KMS-11 (cell line): ENCODE data around the gene ATP9B.

Experiments used
- H2AFZ ChIP-seq: fragments of 200-600 bp; sonication (generic); 2 replicates; pipeline ENCODE4 v1.6.1; 2016; ENCODE audit warnings: antibody characterized with exemption, mixed run types, low read depth
- H3K27ac ChIP-seq: fragments of 200-600 bp; sonication (generic); 2 replicates; pipeline ENCODE4 v1.6.1; 2016; ENCODE audit warnings: mild to moderate bottlenecking, mixed run types
- H3K27me3 ChIP-seq: fragments of 200-600 bp; sonication (generic); 2 replicates; pipeline ENCODE4 v1.6.1; 2017; ENCODE audit warnings: mild to moderate bottlenecking, low read depth, mixed run types, moderate library complexity; ENCODE audit not compliant: insufficient read depth
- H3K36me3 ChIP-seq: fragments of 200-600 bp; sonication (generic); 2 replicates; pipeline ENCODE4 v1.6.1; 2017; ENCODE audit warnings: mild to moderate bottlenecking, mixed run types; ENCODE audit not compliant: insufficient read depth
- H3K4me1 ChIP-seq: fragments of 200-600 bp; sonication (generic); 2 replicates; pipeline ENCODE4 v1.6.1; 2016; ENCODE audit warnings: mild to moderate bottlenecking, low read depth, mixed run types; ENCODE audit not compliant: poor library complexity, severe bottlenecking
- H3K4me2 ChIP-seq: fragments of 200-600 bp; sonication (generic); 2 replicates; pipeline ENCODE4 v1.7.0; 2016; ENCODE audit warnings: mild to moderate bottlenecking, mixed run types
- H3K4me3 ChIP-seq: fragments of 200-600 bp; sonication (generic); IDR thresholded peaks from 2 replicates; pipeline ENCODE4 v1.6.1; 2017; ENCODE audit warnings: low read depth, low read length, mixed read lengths; ENCODE audit not compliant: insufficient read depth
- H3K79me2 ChIP-seq: fragments of 200-600 bp; sonication (generic); 2 replicates; pipeline ENCODE4 v1.6.1; 2016; ENCODE audit warnings: low read depth, mixed run types; ENCODE audit not compliant: insufficient read depth
- H3K9ac ChIP-seq: fragments of 200-600 bp; sonication (generic); 2 replicates; pipeline ENCODE4 v1.6.1; 2016; ENCODE audit warnings: mild to moderate bottlenecking, mixed run types
- H4K20me1 ChIP-seq: fragments of 200-600 bp; sonication (generic); 2 replicates; pipeline ENCODE4 v1.6.1; 2016; ENCODE audit warnings: mild to moderate bottlenecking, mixed run types; ENCODE audit not compliant: insufficient read depth
- TF ChIP-seq, protein P1 (sequence below): fragments of 200-600 bp; sonication (generic); conservative IDR thresholded peaks from 2 replicates; pipeline ENCODE4 v1.6.1; 2017; ENCODE audit warnings: low read depth, mild to moderate bottlenecking, antibody characterized with exemption, low read length, moderate library complexity, mixed read lengths

The ATP9B gene

DNA sequence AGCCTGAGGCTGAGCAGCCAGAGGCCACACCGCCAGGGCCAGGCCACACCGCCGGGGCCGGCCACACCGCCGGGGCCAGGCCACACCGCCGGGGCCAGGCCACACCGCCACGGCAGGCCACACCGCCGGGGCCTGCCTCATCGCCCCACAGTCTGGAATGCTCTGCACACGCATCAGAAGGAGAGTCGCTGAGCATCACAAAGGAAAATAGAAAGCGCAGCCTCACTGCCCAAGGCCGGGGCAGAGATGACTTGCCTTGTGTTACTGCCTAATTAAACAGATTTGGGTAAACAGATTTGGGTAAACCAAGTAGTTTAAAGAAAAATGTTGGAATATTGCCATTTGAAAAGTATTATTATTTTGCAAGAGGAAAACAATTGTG, 316.1 kb downstream of the ATP9B start:
- no peak overlapping the region for H3K27ac ChIP-seq
- H3K4me2 ChIP-seq = no peak overlapping the region
- no peak overlapping the region for H3K9ac ChIP-seq
- H3K4me3 ChIP-seq = no peak overlapping the region
- TF ChIP-seq, protein P1, sequence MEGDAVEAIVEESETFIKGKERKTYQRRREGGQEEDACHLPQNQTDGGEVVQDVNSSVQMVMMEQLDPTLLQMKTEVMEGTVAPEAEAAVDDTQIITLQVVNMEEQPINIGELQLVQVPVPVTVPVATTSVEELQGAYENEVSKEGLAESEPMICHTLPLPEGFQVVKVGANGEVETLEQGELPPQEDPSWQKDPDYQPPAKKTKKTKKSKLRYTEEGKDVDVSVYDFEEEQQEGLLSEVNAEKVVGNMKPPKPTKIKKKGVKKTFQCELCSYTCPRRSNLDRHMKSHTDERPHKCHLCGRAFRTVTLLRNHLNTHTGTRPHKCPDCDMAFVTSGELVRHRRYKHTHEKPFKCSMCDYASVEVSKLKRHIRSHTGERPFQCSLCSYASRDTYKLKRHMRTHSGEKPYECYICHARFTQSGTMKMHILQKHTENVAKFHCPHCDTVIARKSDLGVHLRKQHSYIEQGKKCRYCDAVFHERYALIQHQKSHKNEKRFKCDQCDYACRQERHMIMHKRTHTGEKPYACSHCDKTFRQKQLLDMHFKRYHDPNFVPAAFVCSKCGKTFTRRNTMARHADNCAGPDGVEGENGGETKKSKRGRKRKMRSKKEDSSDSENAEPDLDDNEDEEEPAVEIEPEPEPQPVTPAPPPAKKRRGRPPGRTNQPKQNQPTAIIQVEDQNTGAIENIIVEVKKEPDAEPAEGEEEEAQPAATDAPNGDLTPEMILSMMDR = no peak
- H2AFZ ChIP-seq = no peak overlapping the region
- no peaks in the 10 kb centered on the region for H3K79me2 ChIP-seq
- H3K27me3 ChIP-seq = no peaks in the 10 kb centered on the region; the same call in 1 of the 2 replicates
- no peaks in the 10 kb centered on the region for H3K4me1 ChIP-seq
- H4K20me1 ChIP-seq = no peaks in the 10 kb centered on the region
- no peaks in the 10 kb centered on the region for H3K36me3 ChIP-seq

DNA sequence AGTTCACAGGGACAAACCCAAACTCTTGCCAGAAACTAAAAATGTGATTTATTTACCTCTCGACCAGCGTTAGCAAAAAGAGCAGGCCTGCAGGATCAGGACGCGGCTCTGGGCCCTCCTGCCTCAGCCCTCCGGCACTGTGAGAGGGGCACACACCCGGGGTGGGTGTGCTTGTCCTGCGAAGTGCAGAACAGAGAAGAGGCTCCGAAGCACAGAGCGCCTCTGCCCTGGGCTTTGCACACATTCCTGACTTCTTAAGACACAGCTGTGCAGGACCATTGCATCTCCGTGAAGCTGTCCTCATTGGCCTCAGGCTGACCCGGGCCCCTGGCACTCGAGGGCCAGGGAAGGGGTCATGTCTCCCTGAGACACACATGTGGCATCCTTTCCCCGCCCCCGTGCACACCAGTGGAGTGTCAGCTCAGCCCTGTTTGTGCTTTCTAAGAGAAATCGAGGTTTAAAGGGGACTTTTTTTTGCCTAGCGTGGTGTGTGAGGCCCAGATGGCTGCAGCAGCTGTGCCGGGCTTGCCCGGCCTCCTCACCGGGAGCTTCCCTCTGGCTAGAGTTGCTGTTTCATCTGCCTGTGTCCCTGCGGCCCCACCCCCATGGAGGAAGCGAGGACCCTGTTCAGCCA, 316.6 kb downstream of the ATP9B start:
- TF ChIP-seq, protein P1 = no peak
- Histone ChIP-seq H3K4me2 (no peak overlapping the region), H4K20me1 (no peaks in the 10 kb centered on the region), H3K36me3 (no peaks in the 10 kb centered on the region), H3K9ac (no peak overlapping the region), H2AFZ (no peak overlapping the region), H3K79me2 (no peaks in the 10 kb centered on the region), H3K27me3 (no peaks in the 10 kb centered on the region; the same call in 1 of the 2 replicates), H3K27ac (no peak overlapping the region), H3K4me3 (no peak overlapping the region), H3K4me1 (no peaks in the 10 kb centered on the region)

DNA sequence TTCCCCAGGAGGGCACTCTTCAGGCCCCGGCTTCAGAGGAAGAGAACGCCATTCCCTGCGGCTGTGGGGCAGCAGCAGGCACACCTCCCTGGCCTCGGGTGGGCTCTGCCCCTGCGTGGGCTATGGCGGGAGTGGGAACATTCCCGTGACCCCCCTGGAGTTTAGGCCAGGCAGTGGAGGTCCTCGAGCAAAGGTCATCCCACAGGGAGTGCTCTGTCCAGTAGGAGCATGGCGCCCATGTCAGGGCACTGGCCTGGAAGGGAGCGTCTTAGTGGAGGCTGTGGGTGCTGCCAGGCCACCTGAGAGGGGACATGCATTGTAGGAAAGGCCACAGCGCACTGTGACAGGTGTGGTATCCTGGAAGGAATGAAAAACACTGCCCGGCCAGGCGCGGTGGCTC, 317.4 kb downstream of the ATP9B start:
- H3K4me3 ChIP-seq = no peak overlapping the region
- H3K4me1 ChIP-seq = no peaks in the 10 kb centered on the region
- no peaks in the 10 kb centered on the region for H3K36me3 ChIP-seq
- H2AFZ ChIP-seq = no peak overlapping the region
- H3K27ac ChIP-seq = no peak overlapping the region
- no peak overlapping the region for H3K4me2 ChIP-seq
- no peaks in the 10 kb centered on the region for H3K79me2 ChIP-seq
- H4K20me1 ChIP-seq = no peaks in the 10 kb centered on the region
- TF ChIP-seq, protein P1 = no peak
- H3K27me3 ChIP-seq = no peaks in the 10 kb centered on the region; the same call in 1 of the 2 replicates
- no peak overlapping the region for H3K9ac ChIP-seq

DNA sequence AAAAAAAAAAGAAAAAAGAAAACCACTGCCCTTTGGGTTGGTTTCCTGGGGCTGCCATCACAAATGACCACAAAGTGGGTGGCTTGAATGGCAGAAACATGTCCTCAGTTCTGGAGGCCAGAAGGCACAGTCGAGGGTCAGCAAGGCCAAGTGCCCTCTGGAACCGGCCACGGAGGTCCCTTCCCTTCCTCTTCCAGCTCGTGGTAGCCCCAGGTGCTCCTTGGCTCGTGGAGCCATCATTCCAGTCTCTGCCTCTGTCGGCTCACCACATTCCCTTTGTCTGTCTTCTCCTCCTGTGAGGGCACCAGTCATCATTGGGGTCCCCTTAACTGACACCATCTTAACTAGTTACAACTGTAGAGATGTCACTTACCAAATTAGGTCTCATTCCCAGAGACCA, 318.0 kb downstream of the ATP9B start:
- no peaks in the 10 kb centered on the region for H4K20me1 ChIP-seq
- H3K9ac ChIP-seq = no peak overlapping the region
- no peaks in the 10 kb centered on the region for H3K36me3 ChIP-seq
- H3K4me1 ChIP-seq = no peaks in the 10 kb centered on the region
- no peaks in the 10 kb centered on the region for H3K79me2 ChIP-seq
- no peak overlapping the region for H3K27ac ChIP-seq
- no peak overlapping the region for H3K4me2 ChIP-seq
- no peak overlapping the region for H3K4me3 ChIP-seq
- TF ChIP-seq, protein P1 = no peak
- H3K27me3 ChIP-seq = no peaks in the 10 kb centered on the region; the same call in 1 of the 2 replicates
- no peak overlapping the region for H2AFZ ChIP-seq
